Ammon's horn (tissue), 1 donor: ENCODE results near the gene DLGAP1.
A peak's percentile ranks its signal among the peaks of the same experiment; 100 is the strongest.

Experiments used
- DNase-seq: peaks from one replicate; pipeline ENCODE4 v3.0.0-alpha.2; 2016; ENCODE audit warnings: low spot score

DLGAP1 gene

GRCh38 chr18:3891245-3891644 is 563.9 kb downstream of the DLGAP1 start:
- DNase-seq, result no peak

- DNase-seq, result no peak
Measured at GRCh38 chr18:3889803-3890202, 565.3 kb downstream of the DLGAP1 start.

- no peak for DNase-seq
Measured at GRCh38 chr18:3889121-3889520, 566.0 kb downstream of the DLGAP1 start.

- DNase-seq, result no peak
Measured at GRCh38 chr18:3886575-3887322, 568.4 kb downstream of the DLGAP1 start.

- DNase-seq, result no peak
Measured at GRCh38 chr18:3885209-3885792, 569.8 kb downstream of the DLGAP1 start.

- no peak for DNase-seq
Measured at GRCh38 chr18:3879836-3880120, 575.3 kb downstream of the DLGAP1 start.

GRCh38 chr18:3879114-3879835 is 575.8 kb downstream of the DLGAP1 start:
- DNase-seq, result no peak

- no peak for DNase-seq
Measured at GRCh38 chr18:3878401-3878800, 576.7 kb downstream of the DLGAP1 start.

- DNase-seq, result no peak
Measured at GRCh38 chr18:3877678-3878077, 577.4 kb downstream of the DLGAP1 start.

- no peak for DNase-seq
Measured at GRCh38 chr18:3875961-3876360, 579.1 kb downstream of the DLGAP1 start.

GRCh38 chr18:3875376-3875775 is 579.7 kb downstream of the DLGAP1 start:
- DNase-seq, result no peak

GRCh38 chr18:3874581-3874980 is 580.5 kb downstream of the DLGAP1 start:
- no peak for DNase-seq

GRCh38 chr18:3874125-3874524 is 581.0 kb downstream of the DLGAP1 start:
- peak; percentile 37 for DNase-seq

- DNase-seq, result no peak
Measured at GRCh38 chr18:3873698-3874097, 581.4 kb downstream of the DLGAP1 start.

GRCh38 chr18:3873211-3873610 is 581.9 kb downstream of the DLGAP1 start:
- DNase-seq, result no peak

- no peak for DNase-seq
Measured at GRCh38 chr18:3872641-3873040, 582.5 kb downstream of the DLGAP1 start.

- DNase-seq, result no peak
Measured at GRCh38 chr18:3871687-3872086, 583.4 kb downstream of the DLGAP1 start.

GRCh38 chr18:3870914-3871313 is 584.2 kb downstream of the DLGAP1 start:
- DNase-seq, result no peak

GRCh38 chr18:3869848-3870247 is 585.3 kb downstream of the DLGAP1 start:
- DNase-seq, result peak; percentile 39

GRCh38 chr18:3867864-3868311 is 587.2 kb downstream of the DLGAP1 start:
- no peak for DNase-seq

- DNase-seq, result no peak
Measured at GRCh38 chr18:3867236-3867635, 587.9 kb downstream of the DLGAP1 start.

GRCh38 chr18:3864669-3865298 is 590.3 kb downstream of the DLGAP1 start:
- no peak for DNase-seq

- DNase-seq, result no peak
Measured at GRCh38 chr18:3863593-3863992, 591.5 kb downstream of the DLGAP1 start.
